LNCAP (cell line): ENCODE results near the gene ZMYM2.

Experiments
- TF ChIP-seq, protein P1 (sequence below): fragments of 450-650 bp; IDR thresholded peaks from 2 replicates; pipeline ENCODE4 v1.5.1; 2017; ENCODE audit warnings: mild to moderate bottlenecking

ZMYM2 gene

DNA sequence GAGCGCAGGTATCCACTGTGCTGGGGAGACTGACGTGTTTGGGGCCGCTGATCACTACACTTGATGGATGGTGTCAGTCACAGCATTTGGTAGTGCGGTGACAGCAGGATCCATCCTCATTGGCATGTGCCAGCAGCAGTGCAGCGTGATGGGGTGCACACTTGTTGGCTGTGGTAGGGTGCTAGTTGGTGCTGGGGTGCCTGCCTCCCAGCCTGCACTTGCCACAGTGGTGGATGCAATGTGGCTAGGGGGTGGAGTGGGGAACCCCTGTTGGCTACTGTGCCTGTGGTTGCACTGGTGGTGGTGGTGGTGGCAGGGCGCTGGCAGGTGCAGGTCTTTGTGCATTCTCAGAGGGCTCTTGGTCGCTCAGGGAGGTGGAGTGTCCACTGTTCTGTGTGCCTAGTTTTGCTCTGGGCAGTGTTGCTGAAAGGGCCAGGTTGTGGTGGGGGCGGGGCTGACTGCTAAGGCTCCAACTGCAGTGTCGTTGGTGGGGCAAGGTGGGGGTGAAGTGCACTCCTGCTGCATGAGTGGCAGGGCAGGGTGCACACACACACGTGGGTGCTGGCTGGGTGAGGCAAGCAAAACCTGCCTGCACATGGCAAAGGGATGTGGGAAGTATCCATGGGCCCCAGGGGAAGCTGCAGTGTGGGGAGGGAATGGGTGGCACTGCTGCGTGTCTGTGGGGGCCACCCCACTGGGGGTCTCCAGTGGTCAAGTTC lies 84.8 kb downstream of the ZMYM2 start:
- TF ChIP-seq, protein P1, sequence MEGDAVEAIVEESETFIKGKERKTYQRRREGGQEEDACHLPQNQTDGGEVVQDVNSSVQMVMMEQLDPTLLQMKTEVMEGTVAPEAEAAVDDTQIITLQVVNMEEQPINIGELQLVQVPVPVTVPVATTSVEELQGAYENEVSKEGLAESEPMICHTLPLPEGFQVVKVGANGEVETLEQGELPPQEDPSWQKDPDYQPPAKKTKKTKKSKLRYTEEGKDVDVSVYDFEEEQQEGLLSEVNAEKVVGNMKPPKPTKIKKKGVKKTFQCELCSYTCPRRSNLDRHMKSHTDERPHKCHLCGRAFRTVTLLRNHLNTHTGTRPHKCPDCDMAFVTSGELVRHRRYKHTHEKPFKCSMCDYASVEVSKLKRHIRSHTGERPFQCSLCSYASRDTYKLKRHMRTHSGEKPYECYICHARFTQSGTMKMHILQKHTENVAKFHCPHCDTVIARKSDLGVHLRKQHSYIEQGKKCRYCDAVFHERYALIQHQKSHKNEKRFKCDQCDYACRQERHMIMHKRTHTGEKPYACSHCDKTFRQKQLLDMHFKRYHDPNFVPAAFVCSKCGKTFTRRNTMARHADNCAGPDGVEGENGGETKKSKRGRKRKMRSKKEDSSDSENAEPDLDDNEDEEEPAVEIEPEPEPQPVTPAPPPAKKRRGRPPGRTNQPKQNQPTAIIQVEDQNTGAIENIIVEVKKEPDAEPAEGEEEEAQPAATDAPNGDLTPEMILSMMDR: no peak

DNA sequence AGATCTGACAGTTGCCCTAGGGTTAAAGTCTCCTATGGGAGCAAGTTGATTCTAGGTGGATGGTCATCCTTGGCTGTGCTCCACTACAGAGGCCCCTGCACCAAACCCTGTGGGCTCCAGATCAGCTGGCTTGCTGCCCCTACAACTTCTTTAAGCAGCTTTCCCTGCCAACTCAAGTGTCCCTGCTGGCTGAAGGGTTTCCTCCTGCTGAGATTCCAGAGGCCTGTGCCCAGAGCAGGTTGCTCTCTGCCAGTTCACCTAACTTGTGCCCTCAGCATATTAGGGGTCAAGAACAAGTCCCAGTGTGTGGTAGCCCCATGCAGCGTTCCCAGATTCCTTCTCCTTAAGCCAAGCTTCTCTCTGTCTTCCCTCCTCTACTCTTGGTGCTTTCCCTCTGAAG lies 85.6 kb downstream of the ZMYM2 start:
- TF ChIP-seq, protein P1: no peak

DNA sequence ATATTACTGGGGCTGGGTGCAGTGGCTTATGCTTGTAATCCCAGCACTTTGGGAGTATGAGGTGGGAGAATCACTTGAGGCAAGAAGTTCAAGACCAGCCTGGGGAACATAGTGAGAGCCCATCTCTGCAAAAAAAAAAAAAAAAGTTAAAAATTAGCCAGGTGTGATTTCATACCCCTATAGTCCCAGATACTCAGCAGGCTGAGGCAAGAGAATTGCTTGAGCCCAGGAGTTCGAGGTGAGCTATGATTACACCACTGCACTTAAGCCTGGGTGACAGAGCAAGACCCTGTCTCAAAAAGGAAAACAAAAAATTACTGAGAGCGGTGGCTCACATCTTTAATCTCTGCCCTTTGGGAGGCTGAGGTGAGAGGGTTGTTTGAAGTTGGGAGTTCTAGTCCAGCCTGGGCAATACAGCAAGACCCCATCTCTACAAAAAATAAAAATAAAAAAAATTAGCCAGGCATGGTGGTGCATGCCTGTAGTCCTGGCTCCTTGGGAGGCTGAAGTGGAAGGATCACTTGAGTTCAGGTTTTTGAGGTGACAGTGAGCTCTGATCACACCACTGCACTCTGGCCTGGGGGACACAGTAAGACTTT lies 87.5 kb downstream of the ZMYM2 start:
- TF ChIP-seq, protein P1: no peak

DNA sequence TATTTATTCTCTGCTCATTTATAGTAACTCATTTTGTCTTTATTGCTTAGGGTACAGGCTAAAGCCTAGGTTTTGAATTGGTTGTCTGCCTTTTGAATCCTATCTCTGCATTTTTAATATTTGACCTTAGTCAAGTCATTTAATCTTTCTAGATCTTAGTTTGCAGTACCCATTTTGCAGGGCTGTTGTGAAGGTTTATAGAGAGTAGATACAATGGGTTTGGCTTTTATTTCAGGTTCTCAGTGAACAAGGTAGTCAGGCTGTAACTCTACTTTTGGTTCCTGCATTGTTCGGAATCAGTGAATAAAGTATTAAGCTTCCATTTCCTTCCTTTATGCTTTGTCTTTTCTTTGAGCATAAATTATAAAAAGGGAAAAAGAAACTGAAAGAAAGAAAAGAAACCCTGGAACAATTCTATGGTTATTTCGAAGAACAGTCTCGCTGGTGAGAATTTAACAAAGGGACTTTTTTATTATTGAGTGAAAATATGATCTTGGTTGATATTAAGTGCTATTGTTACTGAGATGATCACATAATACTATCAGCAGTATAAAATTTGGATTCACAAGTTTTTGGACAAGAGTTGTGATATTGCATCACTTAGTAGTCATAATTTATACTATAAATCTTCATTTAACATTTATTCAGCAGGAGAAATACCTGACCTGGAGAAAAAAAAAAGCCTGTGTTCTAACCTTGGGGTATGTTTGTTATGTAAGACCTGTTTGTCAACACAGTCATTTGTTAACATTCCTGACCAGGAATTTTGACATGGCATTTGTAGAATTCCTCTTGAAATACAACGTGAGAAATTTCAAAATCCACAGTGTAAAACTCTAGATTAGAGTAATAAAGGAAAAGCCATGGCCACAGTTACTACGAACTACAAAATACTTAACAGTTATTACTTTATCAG lies 91.3 kb downstream of the ZMYM2 start:
- TF ChIP-seq, protein P1: no peak

DNA sequence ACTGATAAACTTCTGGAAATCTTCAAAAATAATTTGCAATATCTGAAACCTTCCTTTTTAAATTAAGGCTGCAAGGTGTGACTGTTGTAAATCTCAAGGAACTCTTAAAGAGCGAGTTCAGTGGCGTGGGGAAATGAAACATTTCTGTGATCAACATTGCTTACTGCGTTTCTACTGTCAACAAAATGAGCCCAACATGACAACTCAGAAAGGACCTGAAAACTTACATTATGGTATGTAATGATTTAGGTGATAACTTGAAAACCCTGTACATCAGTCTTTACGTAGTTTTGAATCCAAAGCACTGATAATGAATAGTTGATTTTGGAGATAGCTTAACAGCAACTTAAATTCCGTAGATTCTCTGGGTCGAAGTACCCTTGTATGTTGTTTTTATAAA lies 92.8 kb downstream of the ZMYM2 start:
- TF ChIP-seq, protein P1: no peak

DNA sequence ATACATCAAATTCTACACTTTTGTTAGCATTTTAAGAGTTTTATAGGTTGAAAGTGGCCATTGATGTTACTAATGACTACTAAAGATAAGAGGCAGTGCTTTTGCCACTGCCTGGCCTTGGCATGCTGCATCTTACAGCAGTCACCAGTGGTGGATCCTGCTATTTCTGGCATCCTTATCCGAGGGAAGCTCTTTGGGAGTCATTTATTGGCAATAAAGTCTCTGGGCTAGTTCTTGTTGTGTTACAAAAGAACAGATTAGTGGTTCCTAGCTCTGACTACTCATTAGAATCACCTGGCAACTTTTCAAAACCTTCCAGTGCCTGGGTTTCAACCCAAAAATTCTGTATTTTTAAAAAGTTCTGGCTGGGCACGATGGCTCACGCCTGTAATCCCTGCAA lies 94.5 kb downstream of the ZMYM2 start:
- TF ChIP-seq, protein P1: no peak

DNA sequence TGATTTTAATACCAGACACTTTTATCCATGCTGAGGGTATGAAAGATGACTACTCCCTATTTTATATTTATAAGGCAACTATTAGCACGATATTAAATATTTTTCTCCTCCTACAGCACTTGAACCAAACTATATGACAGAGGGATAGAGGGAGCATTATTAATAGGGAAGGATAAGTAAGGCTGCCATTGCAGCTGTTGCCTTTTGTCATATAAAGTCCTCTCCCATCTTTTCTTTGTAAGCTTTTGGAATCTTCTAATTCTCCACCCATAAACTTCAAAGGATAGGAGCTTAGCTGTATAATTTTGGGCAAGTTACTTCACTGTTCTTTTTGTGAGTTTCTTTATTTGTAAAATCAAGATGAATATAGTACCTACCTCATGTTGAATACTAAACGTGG lies 95.4 kb downstream of the ZMYM2 start:
- TF ChIP-seq, protein P1: no peak
